Stimulated activated CD8-positive, alpha-beta memory T cell treated with anti-CD3 and anti-CD28 coated beads, Interleukin-7, amount 100 ng/mL, for 24 hours (primary cell): ENCODE results near the gene DZIP1L.

Experiments used
- DNase-seq: peaks from one replicate; pipeline ENCODE4 v3.0.0-alpha.2; 2020; ENCODE audit warnings: low read depth

The DZIP1L gene

GRCh38 chr3:138032567-138032966 is 82.8 kb downstream of the DZIP1L start:
- DNase-seq, result no peak

GRCh38 chr3:138031536-138031935 is 83.9 kb downstream of the DZIP1L start:
- DNase-seq, result no peak

GRCh38 chr3:138030734-138031280 is 84.6 kb downstream of the DZIP1L start:
- no peak for DNase-seq

GRCh38 chr3:138027821-138028220 is 87.6 kb downstream of the DZIP1L start:
- no peak for DNase-seq

GRCh38 chr3:138025553-138025952 is 89.9 kb downstream of the DZIP1L start:
- no peak for DNase-seq

GRCh38 chr3:138023754-138024153 is 91.7 kb downstream of the DZIP1L start:
- DNase-seq, result no peak

- no peak for DNase-seq
Measured at GRCh38 chr3:138019281-138020069, 95.9 kb downstream of the DZIP1L start.

GRCh38 chr3:138016065-138016464 is 99.3 kb downstream of the DZIP1L start:
- no peak for DNase-seq

GRCh38 chr3:138012526-138012925 is 102.9 kb downstream of the DZIP1L start:
- no peak for DNase-seq
